HL-60/S4 treated with retinoic acid at 250 ng/mL for 4 days and 3 days (cell line): ENCODE data around the gene TSPAN10.
"Not testable (repeated sequence)": the region's sequence is repeated elsewhere in the genome, so short reads cannot be mapped to it uniquely, and the experiment has no call there.

Experiments used
- in situ Hi-C: fragments of 300-500 bp; cut with MboI; formaldehyde crosslinking; loops from 2 replicates; pipeline ENCODE4 v1.7.0; 2022; ENCODE audit warnings: low sequenced_read_pairs

TSPAN10 gene

GRCh38 chr17:81636505-81637288 is at the start of gene TSPAN10, which contains the start of gene NPLOC4:
TSS of gene TSPAN10 (plus strand) at chr17:81637196. CDS start at chr17:81642413, 5,217 bp downstream.
TSS of gene NPLOC4 (minus strand) at chr17:81637112. CDS start at chr17:81636930, 182 bp downstream.
- in situ Hi-C loops, result no loop called here

- in situ Hi-C loops, result no loop called here
These were observed 47.4 kb upstream of the TSPAN10 start for GRCh38 chr17:81589612-81590011.

DNA sequence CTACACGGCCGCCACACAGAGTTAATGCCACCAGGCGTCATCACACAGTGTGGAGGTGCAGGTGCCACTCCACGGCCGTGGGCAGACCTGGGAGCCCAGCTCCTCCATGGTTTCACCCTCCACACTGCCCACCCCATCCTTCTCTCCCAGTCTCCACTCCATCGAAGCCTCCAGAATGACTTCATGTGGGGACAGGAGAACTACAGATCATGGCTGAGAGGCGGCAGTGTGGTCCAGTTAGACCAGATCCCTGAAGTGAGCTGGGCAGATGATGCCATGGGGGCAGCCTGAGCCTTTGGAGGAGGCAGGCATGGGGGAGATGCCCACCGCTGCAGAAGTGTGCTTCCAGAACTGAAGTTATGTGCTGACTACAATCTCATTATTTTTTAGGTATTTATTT is 46.9 kb upstream of the TSPAN10 start:
- in situ Hi-C loops, result no loop called here

GRCh38 chr17:81591971-81592370 is 45.0 kb upstream of the TSPAN10 start:
- in situ Hi-C loops, result no loop called here

DNA sequence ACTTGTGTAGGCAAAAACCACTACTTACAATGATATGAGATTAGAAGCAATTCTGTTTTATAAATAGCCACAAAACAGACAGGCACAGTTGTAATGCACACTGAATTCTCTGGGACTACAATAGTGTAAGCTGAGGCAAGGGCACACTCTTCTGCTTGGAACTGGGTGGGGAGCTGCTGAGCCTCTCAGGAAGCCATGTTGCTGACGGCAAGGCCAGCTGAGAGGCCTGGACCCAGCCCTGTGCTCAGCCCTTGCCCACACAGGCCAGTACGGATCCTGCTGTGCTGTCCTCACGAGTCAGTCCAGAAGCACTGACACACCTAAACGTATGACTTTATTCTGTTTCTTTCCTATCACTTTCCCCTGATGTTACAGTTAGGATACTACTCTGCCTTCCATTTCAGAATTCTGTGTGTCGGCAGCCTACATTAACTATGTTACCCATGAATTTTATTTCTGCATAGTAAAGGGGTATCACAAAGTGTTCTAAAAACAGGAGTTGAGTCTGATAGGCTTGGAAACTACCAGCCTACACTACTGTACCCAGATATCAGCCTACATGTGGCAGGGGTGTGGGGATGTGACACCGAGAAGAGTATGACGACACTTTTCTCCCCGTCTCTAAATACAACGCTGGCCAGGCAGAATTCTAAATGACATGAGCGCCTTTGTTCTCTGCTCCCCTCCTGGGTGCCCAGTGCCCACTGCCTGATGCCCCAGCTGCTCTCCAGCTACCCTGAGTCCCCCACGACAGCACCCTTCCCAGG is 43.7 kb upstream of the TSPAN10 start:
- in situ Hi-C loops, result no loop called here

- in situ Hi-C loops, result no loop called here
These were observed 37.1 kb upstream of the TSPAN10 start for GRCh38 chr17:81599719-81600486.

DNA sequence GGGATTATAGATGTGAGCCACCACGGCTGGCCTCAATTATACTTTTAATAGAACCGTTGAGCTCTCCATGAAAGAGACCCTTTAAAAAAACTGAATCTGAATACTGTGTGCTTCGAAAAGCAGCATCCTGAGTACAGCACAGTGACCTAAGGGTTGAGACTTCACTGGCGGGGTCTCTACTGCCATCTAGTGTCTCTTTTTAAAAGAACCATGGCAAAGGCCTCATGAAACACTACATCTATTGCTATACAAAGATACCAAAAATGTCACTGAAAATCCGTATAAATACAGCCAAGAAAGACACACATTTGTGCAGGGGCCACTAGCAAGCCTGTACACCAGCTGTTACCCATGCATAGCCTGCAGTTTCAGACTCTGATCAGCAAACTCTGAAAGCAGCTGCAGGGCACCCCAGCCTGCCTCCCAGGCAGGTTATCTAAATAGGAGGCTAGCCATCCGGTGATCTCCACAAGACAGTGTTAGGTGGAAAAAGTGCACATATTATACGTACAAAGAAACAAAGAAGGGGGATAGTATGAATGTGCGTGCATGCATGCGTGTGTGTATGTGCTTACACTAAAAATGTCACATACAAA is 35.4 kb upstream of the TSPAN10 start:
- in situ Hi-C loops, result no loop called here

DNA sequence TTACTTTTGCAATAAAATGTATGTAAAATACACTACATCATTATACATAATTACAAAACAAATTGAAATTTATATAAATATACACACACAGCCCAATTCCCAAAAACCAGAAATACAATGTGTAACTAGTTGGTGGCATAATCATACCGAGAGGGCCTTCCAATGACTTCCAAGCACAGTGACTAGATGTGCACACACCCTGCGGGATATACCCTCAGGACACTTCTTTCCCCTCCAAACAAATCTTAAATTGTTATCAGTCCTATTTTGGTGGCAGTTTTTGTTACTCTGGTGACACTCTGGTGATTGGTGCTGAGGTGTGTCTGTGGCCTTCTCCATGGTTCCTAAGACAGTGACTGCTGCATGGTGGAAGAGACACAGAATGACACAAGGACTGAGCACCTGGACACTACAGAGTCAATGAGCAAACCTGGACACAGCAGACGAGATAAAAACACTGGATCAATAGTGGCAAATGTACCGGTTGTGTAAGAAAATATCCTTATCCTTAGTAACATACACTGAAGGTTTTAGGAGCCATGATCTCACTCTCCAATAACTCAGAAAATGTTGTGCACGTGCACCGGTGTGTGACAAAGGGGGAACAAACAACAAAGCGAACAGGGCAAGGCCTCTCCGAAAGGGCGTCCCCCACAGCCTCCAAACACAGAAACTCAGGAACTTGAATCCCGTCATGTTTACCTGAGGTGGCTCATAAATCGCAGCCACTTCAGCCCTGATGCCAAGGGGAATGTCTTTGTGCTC is 33.0 kb upstream of the TSPAN10 start:
- in situ Hi-C loops, result no loop called here

- in situ Hi-C loops, result no loop called here
These were observed 29.6 kb upstream of the TSPAN10 start for GRCh38 chr17:81607431-81607830.

- in situ Hi-C loops, result no loop called here
These were observed 28.9 kb upstream of the TSPAN10 start for GRCh38 chr17:81608082-81608481.

- in situ Hi-C loops, result no loop called here
These were observed 28.4 kb upstream of the TSPAN10 start for GRCh38 chr17:81608605-81609004.

DNA sequence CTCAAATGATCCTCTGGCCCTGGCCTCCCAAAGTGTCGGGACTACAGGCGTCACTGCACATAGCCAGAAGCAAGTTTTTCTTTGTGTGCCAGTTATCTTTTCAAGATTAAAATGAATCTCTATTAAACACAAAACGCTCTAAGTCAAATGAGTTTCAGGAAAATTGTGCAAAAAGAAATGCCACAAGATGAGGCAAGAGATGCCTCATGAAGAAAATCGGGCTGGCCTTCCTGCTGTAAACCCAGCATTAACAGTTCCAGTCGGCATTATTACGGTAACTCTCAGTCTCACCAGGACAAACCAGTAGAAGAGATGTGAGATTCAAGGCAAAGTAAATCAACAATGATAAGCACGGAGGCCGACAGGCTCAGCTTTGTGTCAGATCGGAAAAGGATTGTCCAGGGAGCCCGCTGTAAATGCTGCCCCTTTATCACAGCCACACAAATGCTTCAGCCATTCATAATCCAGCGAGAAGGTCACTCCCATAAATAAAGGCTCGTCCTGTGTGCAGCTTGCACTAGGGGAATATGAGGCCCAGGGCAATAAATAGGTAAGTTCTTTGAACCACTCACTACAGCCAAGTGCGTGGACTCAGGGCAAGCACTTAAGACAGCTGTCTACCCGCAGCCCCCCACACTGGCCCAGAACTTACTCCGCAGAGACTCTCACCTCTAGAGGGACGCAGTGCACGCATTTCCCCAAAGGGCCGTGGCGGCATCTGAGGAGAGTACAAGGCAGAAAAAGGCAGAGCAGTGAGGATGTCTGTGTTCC is 27.3 kb upstream of the TSPAN10 start:
- in situ Hi-C loops, result no loop called here

DNA sequence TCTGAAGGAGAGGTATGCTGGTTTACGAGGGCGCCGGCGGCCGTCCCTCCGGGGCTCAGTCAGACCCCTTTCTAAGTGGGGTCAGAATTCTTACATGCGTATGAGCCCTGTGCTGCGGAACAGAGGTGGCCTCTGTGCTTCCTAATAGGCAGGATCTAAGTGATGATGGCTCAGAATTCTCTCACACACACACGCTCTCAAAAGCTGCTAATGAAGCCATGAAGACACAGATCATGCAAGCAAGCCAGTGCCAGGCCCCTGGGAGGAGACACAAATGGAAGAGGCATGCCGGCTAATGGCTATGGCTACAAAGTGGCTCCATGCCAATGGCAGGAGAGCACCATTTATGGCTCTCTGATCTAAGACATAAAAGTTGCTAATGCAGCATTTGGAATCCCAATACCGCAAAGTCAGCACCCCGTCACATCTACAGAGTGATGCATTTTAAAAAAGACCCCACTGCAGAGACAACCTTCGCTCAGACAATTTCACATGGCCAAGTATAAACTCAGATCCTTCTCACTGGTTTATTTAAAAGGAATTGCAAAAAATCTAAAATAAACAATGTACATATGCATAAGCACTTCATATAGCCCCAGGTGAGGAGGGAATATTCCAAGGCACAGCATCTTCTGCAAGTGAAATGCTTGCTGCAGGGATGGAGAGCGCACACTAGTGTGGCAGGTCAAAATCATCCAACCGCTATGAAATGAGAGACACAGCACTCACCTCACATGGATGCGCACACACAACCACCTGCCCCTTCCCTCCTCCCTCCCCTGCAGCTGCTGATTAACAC is 24.6 kb upstream of the TSPAN10 start:
- in situ Hi-C loops, result no loop called here

DNA sequence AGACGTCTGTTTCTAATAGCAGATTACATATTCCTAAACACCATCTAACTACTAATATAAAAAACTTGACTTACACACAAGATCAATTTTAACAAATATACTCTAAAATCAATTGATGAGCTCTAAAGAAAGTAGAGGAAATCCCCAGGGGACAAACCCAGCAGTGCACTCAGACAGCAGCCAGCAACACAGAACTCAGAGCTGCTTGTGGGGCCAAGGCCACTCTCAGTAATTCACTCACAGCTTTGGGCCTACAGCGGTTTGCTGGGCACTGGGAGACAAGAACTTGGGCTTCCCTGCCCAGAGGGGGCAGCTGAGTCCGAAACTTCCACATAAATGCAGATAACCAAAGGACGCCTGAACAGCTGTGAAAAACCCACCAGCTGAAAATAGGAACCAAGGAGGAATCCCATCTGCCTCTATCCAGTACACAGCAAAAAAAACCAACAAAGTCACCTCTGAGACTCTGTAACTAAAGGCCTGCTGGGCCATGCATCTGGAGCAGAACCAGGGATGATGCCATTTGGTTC is 21.5 kb upstream of the TSPAN10 start:
- in situ Hi-C loops, result no loop called here

- in situ Hi-C loops, result no loop called here
These were observed 20.1 kb upstream of the TSPAN10 start for GRCh38 chr17:81616877-81617276.

DNA sequence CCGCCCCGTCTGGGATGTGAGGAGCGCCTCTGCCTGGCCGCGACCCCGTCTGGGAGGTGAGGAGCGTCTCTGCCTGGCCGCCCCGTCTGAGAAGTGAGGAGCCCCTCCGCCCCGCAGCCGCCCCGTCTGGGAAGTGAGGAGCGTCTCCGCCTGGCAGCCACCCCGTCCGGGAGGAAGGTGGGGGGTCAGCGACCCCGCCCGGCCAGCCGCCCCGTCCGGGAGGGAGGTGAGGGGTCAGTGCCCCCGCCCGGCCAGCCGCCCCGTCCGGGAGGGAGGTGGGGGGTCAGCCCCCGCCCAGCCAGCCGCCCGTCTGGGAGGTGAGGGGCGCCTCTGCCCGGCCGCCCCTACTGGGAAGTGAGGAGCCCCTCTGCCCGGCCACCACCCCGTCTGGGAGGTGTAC is 18.7 kb upstream of the TSPAN10 start:
- in situ Hi-C loops, result not testable (repeated sequence)

DNA sequence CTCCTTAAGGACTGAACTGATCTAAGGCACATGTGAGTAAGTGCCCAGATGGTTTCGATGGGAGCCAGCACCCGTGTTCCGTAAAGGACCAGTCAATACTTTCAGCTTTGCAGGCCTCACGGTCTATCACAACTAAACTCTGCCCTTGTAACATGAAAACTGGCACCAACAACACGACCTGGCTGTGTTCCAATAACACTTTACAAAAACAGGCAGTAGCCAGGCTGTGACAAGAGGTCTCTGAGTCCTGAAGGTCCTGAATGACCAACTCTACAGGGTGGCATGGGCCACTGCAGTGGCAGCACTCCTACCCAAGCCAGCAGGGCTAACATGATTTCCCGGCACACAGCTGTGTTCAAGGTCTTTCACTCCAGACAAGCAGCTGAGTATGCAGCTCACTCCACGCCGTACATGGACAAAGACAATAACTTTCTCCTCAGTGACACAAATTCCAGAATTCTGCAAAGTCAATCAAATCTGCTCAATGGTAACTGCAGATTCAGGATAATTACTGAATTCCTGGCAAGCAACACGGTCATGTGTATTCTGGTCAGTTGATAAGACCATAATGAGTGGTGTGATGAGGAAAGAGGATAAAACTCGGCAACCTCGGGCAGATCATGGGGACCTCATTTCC is 15.4 kb upstream of the TSPAN10 start:
- in situ Hi-C loops, result no loop called here

GRCh38 chr17:81630274-81630673 is 6.7 kb upstream of the TSPAN10 start:
- in situ Hi-C loops, result no loop called here
